Thyroid gland (tissue), 4 donors: ENCODE results near the gene ZNF326. TPM values are rescaled to one million over a fixed set of nuclear protein-coding genes. Genes with fewer than 3 reads are reported as not detected.

Experiments used
- DNase-seq, 2 donors: peaks; one replicate each; pipeline ENCODE4 v3.0.0-alpha.2; 2019
- H3K27ac ChIP-seq, 3 donors: fragments of 200-600 bp; sonication (generic); 1 replicate in 2 of 3; 2 replicates in 1 of 3; pipeline ENCODE4 v1.5.1; 2016 to 2019; ENCODE audit warnings: mild to moderate bottlenecking in 1 of 3, moderate library complexity in 1 of 3
- H3K27me3 ChIP-seq: fragments of 200-600 bp; sonication (generic); one replicate; pipeline ENCODE4 v1.5.1; 2019
- H3K36me3 ChIP-seq, 2 donors: fragments of 200-600 bp; sonication (generic); one replicate each; pipeline ENCODE4 v1.5.1; 2016 to 2019
- H3K4me1 ChIP-seq, 2 donors: fragments of 200-600 bp; sonication (generic); one replicate each; pipeline ENCODE4 v1.5.1; 2017 to 2019
- H3K4me3 ChIP-seq, 3 donors: fragments of 200-600 bp; sonication (generic); replicated peaks in 1 of 3; 1 replicate in 2 of 3; 2 replicates in 1 of 3; pipeline ENCODE4 v1.5.1; 2016; ENCODE audit warnings: mild to moderate bottlenecking in 1 of 3
- H3K9me3 ChIP-seq: fragments of 200-600 bp; sonication (generic); one replicate; pipeline ENCODE4 v1.5.1; 2017
- CTCF ChIP-seq, 6 experiments: fragments of 200-600 bp in 3 of 6; fragments of 450-650 bp in 3 of 6; sonication (generic) in 3 of 6; IDR thresholded peaks; one replicate each; pipeline ENCODE4 v1.5.1; 2016 to 2019; ENCODE audit warnings: antibody characterized with exemption in 6 of 6, mild to moderate bottlenecking in 2 of 6, inconsistent platforms in 1 of 6, moderate library complexity in 1 of 6
- POLR2A ChIP-seq, 2 donors: fragments of 450-650 bp; IDR thresholded peaks; one replicate each; pipeline ENCODE4 v1.6.1; 2017; ENCODE audit warnings: antibody characterized with exemption in 2 of 2, mild to moderate bottlenecking in 2 of 2, moderate library complexity in 1 of 2
- WGBS, 2 donors: methylation state at CpG; one replicate each; pipeline ENCODE4 v1.1.5; 2017; 5-methylcytosine and 5-hydroxymethylcytosine counted together
- intact Hi-C: fragments of 100-400 bp; cut with DNase I; formaldehyde crosslinking; loops from one replicate; pipeline ENCODE4 v1.15.1; 2023
- total RNA-seq, 4 donors: library from RNA; depleted of rRNA; stranded (reverse); fragments of >200 nt; gene quantifications; one replicate each; pipeline ENCODE4 v1.2.3, GENCODE V29; 2016

ZNF326 gene
- total RNA-seq, 4 donors from 2014 or later, result 19.5 to 34.2 (median 21.5) TPM

- no peaks in the 10 kb centered on the region for H3K9me3 ChIP-seq
- TF ChIP-seq POLR2A (IDR thresholded peaks at IDR 0.05) (no peak), CTCF (IDR thresholded peaks at IDR 0.05) (no peak)
- DNase-seq, result no peak
- H3K27ac ChIP-seq, result no peak overlapping the region
- no peak overlapping the region for H3K4me3 ChIP-seq
- no peaks in the 10 kb centered on the region for H3K36me3 ChIP-seq
- H3K27me3 ChIP-seq, result no peaks in the 10 kb centered on the region
- intact Hi-C loops, result loop anchor here (2.0 kb wide), 1 partner anchor 179 kb away; no protein-coding TSS in a partner anchor
- H3K4me1 ChIP-seq, result peaks cover 6 to 12% of the 10 kb centered on the region in 2 donors
These were observed 8.9 kb upstream of the ZNF326 start for GRCh38 chr1:89986020-89986419.

GRCh38 chr1:89987159-89987819, 7.6 kb upstream of the ZNF326 start:
- 0 to 2% methylated on average over 3 of the region's 3 CpGs for WGBS, 2 donors
- DNase-seq, result peak; percentile 42 to 46
- intact Hi-C loops, result loop anchor here (2.0 kb wide), 1 partner anchor 180 kb away; no protein-coding TSS in a partner anchor
- Histone ChIP-seq H3K27me3 (no peaks in the 10 kb centered on the region), H3K36me3 (no peaks in the 10 kb centered on the region), H3K4me3 (no peak overlapping the region), H3K9me3 (no peaks in the 10 kb centered on the region), H3K27ac (no peak overlapping the region), H3K4me1 (peaks cover 6 to 12% of the 10 kb centered on the region in 2 donors)
- no peak for TF ChIP-seq POLR2A (IDR thresholded peaks at IDR 0.05)
- peak; percentile 59 to 92 (median 83) for TF ChIP-seq CTCF (IDR thresholded peaks at IDR 0.05)

- intact Hi-C loops, result no loop called here
These were observed 5.8 kb upstream of the ZNF326 start for GRCh38 chr1:89989099-89989498.

GRCh38 chr1:89989799-89990198, 5.1 kb upstream of the ZNF326 start:
- Histone ChIP-seq H3K36me3 (no peaks in the 10 kb centered on the region), H3K9me3 (no peaks in the 10 kb centered on the region), H3K4me1 (peaks cover 6 to 12% of the 10 kb centered on the region in 2 donors), H3K4me3 (no peak overlapping the region), H3K27me3 (no peaks in the 10 kb centered on the region), H3K27ac (no peak overlapping the region)
- WGBS, 2 donors, result 79 to 83% methylated on average over 3 of the region's 3 CpGs
- no peak for DNase-seq
- intact Hi-C loops, result no loop called here
- TF ChIP-seq POLR2A (IDR thresholded peaks at IDR 0.05), result no peak
- no peak for TF ChIP-seq CTCF (IDR thresholded peaks at IDR 0.05)

More at GRCh38 chr1:89989099-89989498, 5.8 kb upstream of the ZNF326 start:
- 93% methylated on average over 23 of the region's 23 CpGs for WGBS, 2 donors
- H3K4me3 ChIP-seq, result no peak overlapping the region
- no peak for DNase-seq
- H3K27me3 ChIP-seq, result no peaks in the 10 kb centered on the region
- TF ChIP-seq CTCF (IDR thresholded peaks at IDR 0.05), result no peak
- no peak for TF ChIP-seq POLR2A (IDR thresholded peaks at IDR 0.05)
- no peaks in the 10 kb centered on the region for H3K9me3 ChIP-seq
- H3K27ac ChIP-seq, result no peak overlapping the region
- H3K4me1 ChIP-seq, result peaks cover 6 to 12% of the 10 kb centered on the region in 2 donors
- H3K36me3 ChIP-seq, result no peaks in the 10 kb centered on the region

GRCh38 chr1:89990976-89991831, 3.7 kb upstream of the ZNF326 start:
- no peak overlapping the region for H3K27ac ChIP-seq
- intact Hi-C loops, result no loop called here
- no peak for DNase-seq
- H3K4me3 ChIP-seq, result no peak overlapping the region
- no peaks in the 10 kb centered on the region for H3K27me3 ChIP-seq
- H3K9me3 ChIP-seq, result no peaks in the 10 kb centered on the region
- no peaks in the 10 kb centered on the region for H3K36me3 ChIP-seq
- H3K4me1 ChIP-seq, result peaks cover 2 to 7% of the 10 kb centered on the region in 2 donors
- WGBS, 2 donors, result 78 to 86% methylated on average over 8 of the region's 8 CpGs
- TF ChIP-seq CTCF (IDR thresholded peaks at IDR 0.05) (no peak), POLR2A (IDR thresholded peaks at IDR 0.05) (no peak)
